PC-3 (cell line): ENCODE data around the gene ZNF8. TPM values are rescaled to one million over a fixed set of nuclear protein-coding genes. Genes with fewer than 3 reads are reported as not detected.

ENCODE experiments used
- ATAC-seq: fragments of 200-7000 bp; cut with Tn5 transposase; 2 replicates; pipeline ENCODE4 v1.9.1; 2020; ENCODE audit warnings: mild to moderate bottlenecking, moderate library complexity
- BruUV-seq: library from RNA; stranded (reverse); fragments of 400-500 nt; replicated peaks from 2 replicates; lab custom pipeline; 2021; lab: Mats Ljungman, UMichigan
- CTCF ChIA-PET: fragments of 300-600 bp; sonication (Branson Sonifier 250); formaldehyde crosslinking; loops from one replicate; lab custom pipeline; 2022; ENCODE audit warnings: antibody characterized with exemption; lab: Charles Lee
- POLR2A ChIA-PET: fragments of 300-600 bp; sonication (Branson Sonifier 250); formaldehyde crosslinking; loops from one replicate; lab custom pipeline; 2022; ENCODE audit warnings: antibody characterized with exemption; ENCODE audit not compliant: unreplicated experiment; lab: Charles Lee
- DNase-seq: peaks from one replicate; pipeline ENCODE4 v3.0.0-alpha.2; 2015
- H2AFZ ChIP-seq: fragments of 300-600 bp; sonication (generic); 2 replicates; pipeline ENCODE4 v1.6.0; 2016; ENCODE audit warnings: antibody characterized with exemption, low read length
- H3F3A ChIP-seq: fragments of 300-600 bp; sonication (generic); one replicate; pipeline ENCODE4 v1.6.0; 2017; ENCODE audit warnings: antibody characterized with exemption, low read length, control low read depth, mild to moderate bottlenecking; ENCODE audit not compliant: unreplicated experiment
- H3K27ac ChIP-seq: fragments of 300-600 bp; sonication (generic); 2 replicates; pipeline ENCODE4 v1.5.1; 2016; ENCODE audit warnings: mild to moderate bottlenecking, low read length
- H3K27me3 ChIP-seq: fragments of 300-600 bp; sonication (generic); 2 replicates; pipeline ENCODE4 v1.6.1; 2016; ENCODE audit warnings: low read length, mixed read lengths
- H3K36me3 ChIP-seq: fragments of 300-600 bp; sonication (generic); 2 replicates; pipeline ENCODE4 v1.6.1; 2016; ENCODE audit warnings: low read depth, mixed run types, low read length, mixed read lengths
- H3K4me1 ChIP-seq: fragments of 300-600 bp; sonication (generic); 2 replicates; pipeline ENCODE4 v1.5.1; 2016; ENCODE audit warnings: low read length; ENCODE audit not compliant: insufficient read depth
- H3K4me2 ChIP-seq: fragments of 300-600 bp; sonication (generic); 2 replicates; pipeline ENCODE4 v1.6.0; 2016; ENCODE audit warnings: low read length
- H3K4me3 ChIP-seq: fragments of 300-600 bp; sonication (generic); 2 replicates; pipeline ENCODE4 v1.5.1; 2016; ENCODE audit warnings: mild to moderate bottlenecking, low read length, mixed read lengths
- H3K79me2 ChIP-seq: fragments of 300-600 bp; sonication (generic); 2 replicates; pipeline ENCODE4 v1.6.1; 2017; ENCODE audit warnings: low read length, mixed read lengths
- H3K9ac ChIP-seq: fragments of 300-600 bp; sonication (generic); 2 replicates; pipeline ENCODE4 v1.6.0; 2016; ENCODE audit warnings: mild to moderate bottlenecking, low read length
- H3K9me2 ChIP-seq: fragments of 300-600 bp; sonication (generic); replicated peaks from 2 replicates; pipeline ENCODE4 v1.6.1; 2016; ENCODE audit warnings: mixed run types, low read length, mixed read lengths
- H3K9me3 ChIP-seq: fragments of 300-600 bp; sonication (generic); 2 replicates; pipeline ENCODE4 v1.6.1; 2016; ENCODE audit warnings: low read length, mixed read lengths
- H4K20me1 ChIP-seq: fragments of 300-600 bp; sonication (generic); 2 replicates; pipeline ENCODE4 v1.6.1; 2016; ENCODE audit warnings: low read length, mixed read lengths
- EZH2 ChIP-seq: fragments of 300-600 bp; sonication (generic); IDR thresholded peaks from one replicate; pipeline ENCODE4 v1.6.1; 2017; ENCODE audit warnings: antibody characterized with exemption, mild to moderate bottlenecking, low read length; ENCODE audit not compliant: unreplicated experiment
- EZH2phosphoT487 ChIP-seq: fragments of 300-600 bp; sonication (generic); IDR thresholded peaks from 2 replicates; pipeline ENCODE4 v1.6.1; 2018; ENCODE audit warnings: mild to moderate bottlenecking, antibody characterized with exemption, low read length, borderline replicate concordance
- intact Hi-C: fragments of 100-400 bp; cut with micrococcal nuclease; formaldehyde crosslinking; loops from 2 replicates; pipeline ENCODE4 v1.9.0; 2023
- total RNA-seq: library from RNA; depleted of rRNA; stranded (reverse); fragments of >200 nt; gene quantifications from 2 replicates; pipeline ENCODE4 v1.2.3, GENCODE V29; 2014
- TF ChIP-seq, protein P1 (sequence below): fragments of 300-600 bp; sonication (generic); conservative IDR thresholded peaks from 2 replicates; pipeline ENCODE4 v1.5.1; 2017; ENCODE audit warnings: antibody characterized with exemption, low read depth, mild to moderate bottlenecking, low read length

The ZNF8 gene
- total RNA-seq, 1 experiment from 2014 or later, result 7.3 TPM

DNA sequence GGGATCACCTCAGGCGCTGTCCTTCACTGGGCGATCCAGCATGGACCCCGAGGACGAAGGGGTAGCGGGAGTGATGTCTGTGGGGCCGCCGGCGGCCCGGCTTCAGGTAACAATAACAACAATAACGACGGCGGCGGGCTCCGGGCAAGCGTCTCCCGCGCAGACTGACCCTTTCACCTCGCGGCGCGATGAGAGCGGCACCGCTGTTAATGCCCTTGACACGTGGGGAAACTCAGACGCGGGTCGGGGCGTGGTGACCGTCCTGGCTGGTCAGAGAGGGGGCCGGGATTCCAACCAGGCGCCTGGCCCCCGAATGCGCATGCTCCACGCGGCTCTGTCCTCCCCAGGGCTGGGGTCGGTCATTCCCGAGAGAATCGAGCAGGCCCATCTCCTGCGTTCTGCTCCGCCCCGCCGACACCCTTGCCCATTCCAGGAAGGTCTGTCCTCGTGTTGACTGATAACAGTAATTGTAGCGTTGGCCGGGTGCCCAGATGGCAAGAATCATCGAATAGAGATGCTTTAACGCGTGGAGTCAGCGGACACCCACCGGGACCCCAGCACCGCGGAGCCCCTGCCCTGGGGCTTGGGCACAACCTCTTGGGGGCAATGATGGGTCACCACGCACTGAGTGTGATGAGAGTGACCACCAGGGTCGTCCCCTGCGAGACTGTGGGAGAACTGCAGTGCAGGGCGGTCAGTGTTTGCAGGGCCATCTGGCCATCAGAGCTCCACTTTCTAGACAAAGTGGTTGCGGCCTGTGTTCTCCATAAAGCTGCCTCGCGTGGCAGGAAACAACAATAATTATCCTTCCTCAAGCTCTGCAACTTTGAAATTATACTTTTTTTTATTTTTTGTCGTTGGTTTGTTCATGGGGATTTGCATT is 528 bp downstream of the ZNF8 start:
- DNase-seq, result peak; percentile 51
- peak; percentile 30 for ATAC-seq
- peaks cover 11% of the 10 kb centered on the region for H3F3A ChIP-seq
- peak overlapping the region; percentile 89 for H3K9ac ChIP-seq
- intact Hi-C loops, result loop anchor here (2.0 kb wide), 1 partner anchor 26 kb away; the partner anchor contains the start of gene ERVK3-1
- H3K4me3 ChIP-seq, result peak overlapping the region; percentile 86
- H3K9me2 ChIP-seq, result no peaks in the 10 kb centered on the region
- H4K20me1 ChIP-seq, result no peaks in the 10 kb centered on the region
- H3K4me1 ChIP-seq, result peaks cover 22% of the 10 kb centered on the region
- peak overlapping the region; percentile 95 for H3K4me2 ChIP-seq
- TSS peak; percentile 59 for BruUV-seq
- TF ChIP-seq EZH2, result no peak
- CTCF ChIA-PET, result interaction anchor here (1.0 kb wide), 1 partner anchor 83 kb away, joined by 3 read pairs; the partner anchor contains the start of gene ZNF497
- H3K79me2 ChIP-seq, result peaks cover 67% of the 10 kb centered on the region
- H3K9me3 ChIP-seq, result peaks cover 2% of the 10 kb centered on the region; the same call in 1 of the 2 replicates
- peaks cover 39% of the 10 kb centered on the region for H3K36me3 ChIP-seq
- no peaks in the 10 kb centered on the region for H3K27me3 ChIP-seq
- H2AFZ ChIP-seq, result peak overlapping the region; percentile 94
- H3K27ac ChIP-seq, result peak overlapping the region; percentile 33
- POLR2A ChIA-PET, result no interaction called here

DNA sequence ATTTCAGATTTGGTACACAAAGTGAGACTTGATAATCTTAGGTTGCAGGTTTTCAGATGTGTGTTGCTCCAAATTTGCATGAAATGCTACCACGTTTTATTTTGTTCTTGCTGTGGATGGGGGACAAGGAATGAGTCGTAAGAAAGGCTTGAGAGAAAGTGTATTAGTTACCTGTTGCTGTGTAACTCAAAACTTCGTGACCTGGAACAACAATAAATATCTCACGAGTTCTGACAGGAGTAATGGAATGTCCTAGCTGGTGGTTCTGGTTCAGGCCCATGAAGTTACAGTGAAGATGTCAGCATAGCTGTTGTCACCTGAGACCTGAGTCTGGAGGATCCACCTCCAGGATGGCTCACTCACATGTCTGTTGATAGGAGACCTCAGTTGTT is 1.2 kb downstream of the ZNF8 start:
- H3K36me3 ChIP-seq, result peaks cover 39% of the 10 kb centered on the region
- H3K9me2 ChIP-seq, result no peaks in the 10 kb centered on the region
- no peaks in the 10 kb centered on the region for H3K9me3 ChIP-seq
- no peak overlapping the region for H2AFZ ChIP-seq
- no peak for TF ChIP-seq EZH2
- TF ChIP-seq, protein P1, sequence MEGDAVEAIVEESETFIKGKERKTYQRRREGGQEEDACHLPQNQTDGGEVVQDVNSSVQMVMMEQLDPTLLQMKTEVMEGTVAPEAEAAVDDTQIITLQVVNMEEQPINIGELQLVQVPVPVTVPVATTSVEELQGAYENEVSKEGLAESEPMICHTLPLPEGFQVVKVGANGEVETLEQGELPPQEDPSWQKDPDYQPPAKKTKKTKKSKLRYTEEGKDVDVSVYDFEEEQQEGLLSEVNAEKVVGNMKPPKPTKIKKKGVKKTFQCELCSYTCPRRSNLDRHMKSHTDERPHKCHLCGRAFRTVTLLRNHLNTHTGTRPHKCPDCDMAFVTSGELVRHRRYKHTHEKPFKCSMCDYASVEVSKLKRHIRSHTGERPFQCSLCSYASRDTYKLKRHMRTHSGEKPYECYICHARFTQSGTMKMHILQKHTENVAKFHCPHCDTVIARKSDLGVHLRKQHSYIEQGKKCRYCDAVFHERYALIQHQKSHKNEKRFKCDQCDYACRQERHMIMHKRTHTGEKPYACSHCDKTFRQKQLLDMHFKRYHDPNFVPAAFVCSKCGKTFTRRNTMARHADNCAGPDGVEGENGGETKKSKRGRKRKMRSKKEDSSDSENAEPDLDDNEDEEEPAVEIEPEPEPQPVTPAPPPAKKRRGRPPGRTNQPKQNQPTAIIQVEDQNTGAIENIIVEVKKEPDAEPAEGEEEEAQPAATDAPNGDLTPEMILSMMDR, result no peak
- TF ChIP-seq EZH2phosphoT487, result no peak
- DNase-seq (no peak), ATAC-seq (no peak)
- H3K4me3 ChIP-seq, result peak overlapping the region; percentile 86
- H3K9ac ChIP-seq, result peak overlapping the region; percentile 89; the same call in 1 of the 2 replicates
- BruUV-seq, result no TSS peak
- H3K79me2 ChIP-seq, result peaks cover 71% of the 10 kb centered on the region
- POLR2A ChIA-PET, result no interaction called here
- peak overlapping the region; percentile 95 for H3K4me2 ChIP-seq
- CTCF ChIA-PET, result no interaction called here
- peaks cover 16% of the 10 kb centered on the region for H3K4me1 ChIP-seq
- no peaks in the 10 kb centered on the region for H4K20me1 ChIP-seq
- H3K27ac ChIP-seq, result no peak overlapping the region
- H3K27me3 ChIP-seq, result no peaks in the 10 kb centered on the region
- peaks cover 8% of the 10 kb centered on the region for H3F3A ChIP-seq
- intact Hi-C loops, result loop anchor here (2.0 kb wide), 1 partner anchor 25 kb away; the partner anchor contains the start of gene ERVK3-1

DNA sequence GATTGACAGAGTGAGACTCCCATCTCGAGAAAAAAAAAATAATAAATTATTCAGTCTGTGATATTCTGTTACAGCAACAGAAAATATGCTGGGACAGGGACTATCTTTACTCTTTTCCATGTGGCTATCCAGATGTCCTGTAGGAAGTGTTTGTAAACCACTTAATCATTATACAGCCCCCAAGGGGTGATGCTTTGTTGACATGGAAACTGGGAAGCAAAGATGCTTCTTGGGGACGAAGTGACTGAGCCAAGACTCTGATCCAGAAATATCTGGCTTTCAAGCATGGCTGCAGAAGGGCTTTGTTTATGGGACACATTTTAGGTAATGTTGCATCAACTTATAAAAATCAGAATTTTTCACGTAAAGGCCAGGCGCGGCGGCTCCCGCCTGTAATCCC is 5.4 kb downstream of the ZNF8 start:
- ATAC-seq (no peak), DNase-seq (no peak)
- no peak overlapping the region for H3K27ac ChIP-seq
- no peak overlapping the region for H2AFZ ChIP-seq
- no peak overlapping the region for H3K9ac ChIP-seq
- TF ChIP-seq, protein P1, result no peak
- TF ChIP-seq EZH2phosphoT487, result no peak
- no peak for TF ChIP-seq EZH2
- peaks cover 70% of the 10 kb centered on the region for H3K36me3 ChIP-seq
- H3F3A ChIP-seq, result no peaks in the 10 kb centered on the region
- ChIA-PET CTCF (no interaction called here), POLR2A (no interaction called here)
- H3K4me1 ChIP-seq, result peaks cover 11% of the 10 kb centered on the region
- H3K4me3 ChIP-seq, result no peak overlapping the region
- no peak overlapping the region for H3K4me2 ChIP-seq
- BruUV-seq, result no TSS peak
- no peaks in the 10 kb centered on the region for H3K9me2 ChIP-seq
- intact Hi-C loops, result no loop called here
- H3K79me2 ChIP-seq, result peaks cover 56% of the 10 kb centered on the region
- H3K27me3 ChIP-seq, result no peaks in the 10 kb centered on the region
- no peaks in the 10 kb centered on the region; the same call in 1 of the 2 replicates for H3K9me3 ChIP-seq
- no peaks in the 10 kb centered on the region for H4K20me1 ChIP-seq
